IPS-18a (cell line): ENCODE data around the gene CD244.
"Not testable (repeated sequence)": the region's sequence is repeated elsewhere in the genome, so short reads cannot be mapped to it uniquely, and the experiment has no call there.

Experiments
- H3K27ac ChIP-seq: one replicate; pipeline ENCODE4 v1.5.1; 2013; ENCODE audit warnings: low read length
- H3K27me3 ChIP-seq: one replicate; pipeline ENCODE4 v1.6.1; 2013; ENCODE audit warnings: mild to moderate bottlenecking, low read length; ENCODE audit not compliant: control insufficient read depth, insufficient read depth
- H3K36me3 ChIP-seq: one replicate; pipeline ENCODE4 v1.6.1; 2013; ENCODE audit warnings: low read depth, low read length; ENCODE audit not compliant: control insufficient read depth
- H3K4me1 ChIP-seq: one replicate; pipeline ENCODE4 v1.6.1; 2013; ENCODE audit warnings: low read depth, low read length; ENCODE audit not compliant: control insufficient read depth
- H3K4me3 ChIP-seq: one replicate; pipeline ENCODE4 v1.5.1; 2013; ENCODE audit warnings: low read length
- H3K9ac ChIP-seq: one replicate; pipeline ENCODE4 v1.6.1; 2013; ENCODE audit warnings: mild to moderate bottlenecking, low read length, moderate library complexity
- H3K9me3 ChIP-seq: one replicate; pipeline ENCODE4 v1.6.1; 2013; ENCODE audit warnings: low read depth, low read length; ENCODE audit not compliant: control insufficient read depth

CD244 gene

DNA sequence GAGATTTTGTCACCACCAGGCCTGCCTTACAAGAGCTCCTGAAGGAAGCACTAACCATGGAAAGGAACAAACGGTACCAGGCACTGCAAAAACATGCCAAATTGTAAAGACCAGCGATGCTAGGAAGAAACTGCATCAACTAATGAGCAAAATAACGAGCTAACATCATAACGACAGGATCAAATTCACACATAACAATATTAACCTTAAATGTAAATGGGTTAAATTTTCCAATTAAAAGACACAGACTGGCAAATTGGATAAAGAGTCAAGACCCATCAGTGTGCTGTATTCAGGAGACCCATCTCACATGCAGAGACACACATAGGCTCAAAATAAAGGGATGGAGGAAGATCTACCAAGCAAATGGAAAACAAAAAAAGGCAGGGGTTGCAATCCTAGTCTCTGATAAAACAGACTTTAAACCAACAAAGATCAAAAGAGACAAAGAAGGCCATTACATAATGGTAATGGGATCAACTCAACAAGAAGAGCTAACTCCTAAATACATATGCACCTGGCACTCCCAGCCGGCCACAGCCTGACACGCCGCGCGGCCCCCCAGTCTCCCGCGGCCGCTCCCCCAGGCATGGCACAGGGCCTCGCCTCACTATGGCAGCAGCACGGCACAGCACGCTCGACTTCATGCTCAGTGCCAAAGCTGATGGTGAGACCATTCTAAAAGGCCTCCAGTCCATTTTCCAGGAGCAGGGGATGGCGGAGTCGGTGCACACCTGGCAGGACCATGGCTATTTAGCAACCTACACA, 31.9 kb upstream of the CD244 start:
- H3K4me1 ChIP-seq, H3K9ac ChIP-seq, H3K27ac ChIP-seq, H3K36me3 ChIP-seq, H3K4me3 ChIP-seq, H3K9me3 ChIP-seq, H3K27me3 ChIP-seq: not testable (repeated sequence)

DNA sequence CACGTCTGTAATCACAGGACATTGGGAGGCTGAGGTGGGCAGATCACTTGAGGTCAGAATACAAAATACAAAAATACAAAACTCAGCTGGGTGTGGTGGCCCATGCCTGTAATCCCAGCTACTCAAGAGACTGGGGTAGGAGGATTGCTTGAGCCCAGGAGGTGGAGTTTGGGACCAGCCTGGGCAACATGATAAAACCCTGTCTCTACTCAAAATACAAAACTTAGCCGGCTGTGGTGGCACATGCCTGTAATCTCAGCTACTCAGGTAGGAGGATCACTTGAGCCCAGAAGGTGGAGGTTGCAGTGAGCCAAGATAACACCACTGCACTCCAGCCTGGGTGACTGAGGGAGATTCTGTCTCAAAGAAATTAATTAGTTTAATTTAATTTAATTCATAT, 28.8 kb upstream of the CD244 start:
- Histone ChIP-seq H3K27ac (no peak overlapping the region), H3K4me1 (no peaks in the 10 kb centered on the region), H3K9ac (no peak overlapping the region), H3K27me3 (no peaks in the 10 kb centered on the region), H3K9me3 (no peaks in the 10 kb centered on the region), H3K36me3 (no peaks in the 10 kb centered on the region), H3K4me3 (no peak overlapping the region)

DNA sequence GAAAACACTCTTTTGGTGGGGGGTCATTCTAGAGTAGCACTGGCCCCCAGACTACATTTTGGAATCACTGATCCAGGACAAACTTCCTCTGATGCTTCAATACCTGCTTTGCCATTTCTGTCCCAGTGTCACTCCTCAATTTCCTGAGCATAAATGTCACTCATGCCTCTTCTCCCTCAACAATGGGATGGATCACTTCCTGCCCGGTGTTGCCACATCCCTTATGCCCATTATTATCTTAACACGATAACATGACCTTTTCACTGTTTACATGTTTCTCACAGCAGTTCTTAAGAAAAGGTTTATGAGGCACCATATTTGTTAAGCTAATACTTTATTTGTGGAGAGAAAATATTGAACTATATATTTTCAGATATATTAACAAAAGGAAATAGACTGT, 26.2 kb upstream of the CD244 start:
- H3K4me1 ChIP-seq = no peaks in the 10 kb centered on the region
- H3K9ac ChIP-seq = no peak overlapping the region
- no peaks in the 10 kb centered on the region for H3K36me3 ChIP-seq
- no peaks in the 10 kb centered on the region for H3K9me3 ChIP-seq
- no peaks in the 10 kb centered on the region for H3K27me3 ChIP-seq
- no peak overlapping the region for H3K4me3 ChIP-seq
- no peak overlapping the region for H3K27ac ChIP-seq

DNA sequence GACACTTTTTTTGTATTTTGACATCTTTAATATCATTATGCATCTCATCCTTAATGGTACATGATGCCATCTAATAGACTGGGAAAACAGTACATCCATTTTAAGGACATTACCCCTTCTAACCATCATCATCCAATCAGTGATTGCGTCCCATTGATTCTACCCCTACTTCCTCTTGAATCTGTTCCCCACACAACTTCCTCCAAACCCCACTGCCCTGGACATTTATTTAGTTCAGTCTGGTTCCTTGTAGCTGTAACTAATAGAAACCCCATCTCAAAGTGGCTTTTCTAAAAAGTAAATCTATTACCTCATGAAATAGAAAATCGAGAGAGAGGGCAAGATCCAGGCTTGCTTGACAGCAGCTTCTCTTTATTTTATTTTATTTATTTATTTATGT, 24.4 kb upstream of the CD244 start:
- H3K9me3 ChIP-seq = no peaks in the 10 kb centered on the region
- no peaks in the 10 kb centered on the region for H3K27me3 ChIP-seq
- H3K4me3 ChIP-seq = no peak overlapping the region
- no peaks in the 10 kb centered on the region for H3K36me3 ChIP-seq
- no peaks in the 10 kb centered on the region for H3K4me1 ChIP-seq
- H3K9ac ChIP-seq = no peak overlapping the region
- H3K27ac ChIP-seq = no peak overlapping the region

DNA sequence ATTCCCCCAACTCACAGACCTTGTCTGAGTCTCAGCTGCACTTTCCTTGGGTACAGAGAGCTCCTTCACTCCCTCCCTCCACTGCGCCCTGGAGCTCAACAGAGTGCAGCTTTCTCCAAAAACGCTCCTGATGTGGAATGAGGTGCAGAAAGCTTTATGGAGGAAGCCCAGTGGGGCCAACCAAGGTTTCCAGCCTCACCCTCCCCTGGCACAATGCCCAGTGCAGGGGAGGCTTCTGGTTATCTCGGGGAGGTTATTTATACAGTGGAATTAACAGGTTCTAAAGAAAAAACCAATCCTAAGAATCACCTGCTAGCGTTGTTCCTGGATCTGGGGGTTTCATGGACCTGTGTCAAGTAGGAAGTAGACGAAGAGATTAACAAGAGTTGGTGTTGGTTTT, 22.4 kb upstream of the CD244 start, which contains the start of gene ITLN1:
Gene ITLN1, minus strand, starts transcription at position 139 of the 400 bp plus-strand sequence. CDS start 303 bp downstream, outside the sequence.
- no peaks in the 10 kb centered on the region for H3K27me3 ChIP-seq
- no peaks in the 10 kb centered on the region for H3K4me1 ChIP-seq
- no peak within 1 kb of the TSS for H3K4me3 ChIP-seq
- H3K27ac ChIP-seq = no peak within 1 kb of the TSS
- H3K9ac ChIP-seq = no peak within 1 kb of the TSS
- no peaks in the 10 kb centered on the region for H3K9me3 ChIP-seq
- no peaks in the 10 kb centered on the region for H3K36me3 ChIP-seq

DNA sequence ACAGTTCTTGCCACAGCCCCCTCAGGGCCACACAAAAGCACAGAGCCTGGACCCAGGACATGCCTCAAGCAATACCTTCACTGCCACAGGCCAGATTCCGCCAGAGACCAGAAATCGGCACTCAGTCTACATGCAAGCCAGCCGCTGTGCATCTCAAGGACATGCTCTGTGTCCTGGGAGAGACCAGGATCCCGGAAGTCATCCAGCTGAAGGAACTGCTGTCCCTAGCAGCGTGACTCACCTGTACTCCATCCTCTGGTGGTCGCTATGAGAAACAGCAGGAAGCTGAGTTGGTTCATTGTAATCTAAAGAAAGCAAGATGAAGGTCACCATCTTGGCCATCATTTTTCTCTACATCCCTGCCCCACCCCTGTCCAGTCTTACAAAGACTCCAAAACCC, 21.9 kb upstream of the CD244 start:
- no peak overlapping the region for H3K9ac ChIP-seq
- H3K36me3 ChIP-seq = no peaks in the 10 kb centered on the region
- no peak overlapping the region for H3K27ac ChIP-seq
- no peak overlapping the region for H3K4me3 ChIP-seq
- H3K27me3 ChIP-seq = no peaks in the 10 kb centered on the region
- H3K9me3 ChIP-seq = no peaks in the 10 kb centered on the region
- no peaks in the 10 kb centered on the region for H3K4me1 ChIP-seq

DNA sequence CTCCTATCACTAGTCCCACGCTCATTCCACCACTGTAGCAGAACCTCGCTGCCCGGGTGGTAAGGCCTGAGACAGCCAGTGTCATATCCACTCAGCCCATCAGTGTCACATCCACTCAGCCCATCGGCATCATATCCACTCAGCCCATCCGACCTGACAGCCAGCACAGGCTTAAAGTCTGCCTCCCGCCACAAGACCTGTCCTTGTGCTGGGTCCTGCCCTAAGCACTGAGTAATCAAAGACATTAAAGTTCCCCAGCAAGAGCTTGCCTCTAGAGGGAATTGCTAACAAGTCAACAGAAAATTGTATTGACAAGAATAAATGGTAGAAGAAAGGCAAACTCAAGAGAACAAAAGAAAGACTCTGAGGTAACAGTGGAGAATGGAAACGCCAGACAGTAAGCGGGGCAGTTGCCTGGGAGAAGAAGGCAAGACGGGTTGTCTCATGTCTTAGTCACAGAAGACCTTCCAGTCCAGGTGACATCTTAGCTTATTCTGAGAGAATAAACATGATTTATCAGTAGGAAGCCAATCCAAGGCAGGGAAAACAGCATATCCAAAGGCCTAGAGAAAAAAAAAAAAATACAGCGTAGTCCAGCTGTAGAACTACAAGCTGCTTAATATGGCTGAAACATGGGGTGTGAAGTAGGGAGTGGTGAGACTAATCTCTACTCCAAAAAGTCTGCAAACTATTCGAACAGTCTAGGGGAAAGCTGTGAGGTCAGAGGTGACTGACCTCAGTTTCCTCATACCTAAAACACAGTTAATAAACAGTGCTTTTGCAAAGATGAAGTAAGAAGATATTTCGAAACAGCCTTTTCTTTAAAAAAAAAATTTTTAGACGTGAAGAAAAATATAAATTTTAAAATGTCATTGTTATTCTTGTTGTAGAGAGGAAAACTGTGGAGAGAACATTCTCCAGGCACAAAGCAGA, 21.2 kb upstream of the CD244 start:
- H3K9ac ChIP-seq = no peak overlapping the region
- H3K9me3 ChIP-seq = no peaks in the 10 kb centered on the region
- H3K27ac ChIP-seq = no peak overlapping the region
- no peaks in the 10 kb centered on the region for H3K36me3 ChIP-seq
- H3K4me1 ChIP-seq = no peaks in the 10 kb centered on the region
- H3K27me3 ChIP-seq = no peaks in the 10 kb centered on the region
- no peak overlapping the region for H3K4me3 ChIP-seq

DNA sequence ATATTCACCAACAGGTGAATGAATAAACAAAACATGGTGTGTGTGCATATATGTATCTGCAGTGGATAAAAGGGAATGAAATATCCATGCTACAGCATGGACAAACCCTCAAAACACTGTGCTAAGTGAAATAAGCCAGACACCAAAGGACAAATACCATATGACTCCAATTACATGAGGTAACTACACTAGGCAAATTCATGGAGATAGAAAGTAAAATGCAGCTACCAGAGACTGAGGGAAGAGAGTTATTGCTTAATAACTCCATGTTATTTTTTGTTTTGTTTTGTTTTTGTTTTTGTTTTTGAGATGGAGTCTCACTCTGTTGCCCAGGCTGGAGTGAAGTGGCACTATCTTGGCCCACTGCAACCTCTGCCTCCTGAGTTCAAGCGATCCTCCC, 19.9 kb upstream of the CD244 start:
- Histone ChIP-seq H3K9ac (no peak overlapping the region), H3K27ac (no peak overlapping the region), H3K27me3 (no peaks in the 10 kb centered on the region), H3K4me3 (no peak overlapping the region), H3K36me3 (no peaks in the 10 kb centered on the region), H3K4me1 (no peaks in the 10 kb centered on the region), H3K9me3 (no peaks in the 10 kb centered on the region)

DNA sequence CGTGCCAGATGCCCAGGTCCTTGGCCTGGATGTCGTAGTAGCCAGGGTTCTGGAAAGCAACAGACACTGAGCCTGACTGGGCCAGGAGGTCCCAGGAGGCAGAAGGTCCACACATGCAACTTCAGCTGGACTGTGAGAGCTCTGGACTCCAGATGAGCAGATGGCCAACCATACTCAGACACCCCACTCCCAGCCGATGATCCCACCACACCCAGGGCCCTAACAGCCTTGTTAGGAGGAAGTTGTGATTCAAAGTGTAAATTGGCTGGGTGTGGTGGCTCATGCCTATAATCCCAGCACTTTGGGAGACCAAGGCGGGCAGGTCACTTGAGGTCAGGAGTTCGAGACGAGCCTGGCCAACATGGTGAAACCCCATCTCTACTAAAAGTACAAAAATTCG, 18.6 kb upstream of the CD244 start:
- not testable (repeated sequence) for H3K36me3 ChIP-seq, H3K4me1 ChIP-seq, H3K27ac ChIP-seq, H3K27me3 ChIP-seq, H3K4me3 ChIP-seq, H3K9me3 ChIP-seq, H3K9ac ChIP-seq

DNA sequence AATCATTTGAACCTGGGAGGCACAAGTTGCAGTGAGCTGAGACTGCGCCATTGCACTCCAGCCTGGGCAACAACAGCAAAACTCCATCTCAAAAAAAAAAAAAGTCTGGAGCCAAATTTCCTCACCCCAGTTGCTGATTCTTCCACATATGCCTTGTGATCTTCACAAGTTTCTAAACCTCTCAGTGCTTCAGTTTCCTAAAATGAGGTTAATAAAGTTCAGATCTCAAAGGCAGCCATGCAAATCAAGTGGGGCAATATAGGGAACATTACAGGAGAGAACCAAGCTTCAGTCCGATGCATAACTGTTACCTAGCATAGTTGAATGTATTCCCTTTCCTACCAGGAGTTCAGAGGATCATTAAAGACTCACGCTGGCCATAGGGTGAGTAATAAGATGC, 17.5 kb upstream of the CD244 start:
- Histone ChIP-seq H3K4me1 (no peaks in the 10 kb centered on the region), H3K4me3 (no peak overlapping the region), H3K27me3 (no peaks in the 10 kb centered on the region), H3K36me3 (no peaks in the 10 kb centered on the region), H3K27ac (no peak overlapping the region), H3K9ac (no peak overlapping the region), H3K9me3 (no peaks in the 10 kb centered on the region)

DNA sequence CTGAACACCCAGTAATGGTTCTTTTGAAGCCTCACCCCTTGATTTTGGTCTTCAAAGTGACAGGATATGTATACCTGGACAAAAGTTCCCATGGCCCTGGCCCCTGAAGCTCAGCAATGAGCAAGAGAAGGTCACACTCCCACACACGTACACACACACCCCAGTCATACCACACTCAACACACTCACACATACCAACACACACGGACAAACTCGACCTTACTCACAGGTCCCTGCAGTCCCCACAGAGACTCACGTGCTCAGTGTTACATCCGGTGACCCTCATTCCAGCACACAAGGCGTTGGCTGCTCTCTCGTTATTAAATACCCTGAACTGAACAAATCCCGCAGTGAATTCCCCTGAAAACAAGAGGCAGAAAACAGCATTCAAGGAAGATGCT, 16.4 kb upstream of the CD244 start:
- H3K9me3 ChIP-seq = no peaks in the 10 kb centered on the region
- no peak overlapping the region for H3K4me3 ChIP-seq
- no peaks in the 10 kb centered on the region for H3K4me1 ChIP-seq

More for the DNA sequence above, 16.4 kb upstream of the CD244 start:
- Histone ChIP-seq H3K36me3 (no peaks in the 10 kb centered on the region), H3K27ac (no peak overlapping the region), H3K27me3 (no peaks in the 10 kb centered on the region), H3K9ac (no peak overlapping the region)
